Mesendoderm (in vitro differentiated cells): ENCODE results near the gene USP32.
"Not testable (repeated sequence)": the region's sequence is repeated elsewhere in the genome, so short reads cannot be mapped to it uniquely, and the experiment has no call there.

Experiments used
- DNase-seq: peaks from one replicate; pipeline ENCODE4 v3.0.0; 2013
- H2AK5ac ChIP-seq: 2 replicates; pipeline ENCODE4 v1.6.1; 2013; ENCODE audit warnings: low read length, inconsistent platforms
- H2BK120ac ChIP-seq: 2 replicates; pipeline ENCODE4 v1.6.1; 2013; ENCODE audit warnings: low read depth, mild to moderate bottlenecking, low read length, moderate library complexity, mixed read lengths
- H2BK15ac ChIP-seq: replicated peaks from 2 replicates; pipeline ENCODE4 v1.6.1; 2013; ENCODE audit warnings: low read depth, mild to moderate bottlenecking, moderate library complexity
- H2BK5ac ChIP-seq: 2 replicates; pipeline ENCODE4 v1.6.1; 2013; ENCODE audit warnings: low read length, inconsistent platforms
- H3K18ac ChIP-seq: 2 replicates; pipeline ENCODE4 v1.6.1; 2013; ENCODE audit warnings: mild to moderate bottlenecking, low read length, mixed read lengths
- H3K23ac ChIP-seq: one replicate; pipeline ENCODE4 v1.6.1; 2013; ENCODE audit warnings: low read length
- H3K27ac ChIP-seq: 2 replicates; pipeline ENCODE4 v1.5.1; 2013; ENCODE audit warnings: low read depth, mild to moderate bottlenecking, inconsistent platforms, low read length, moderate library complexity
- H3K27me3 ChIP-seq: 2 replicates; pipeline ENCODE4 v1.6.1; 2013; ENCODE audit warnings: low read length, control low read depth, mild to moderate bottlenecking, inconsistent platforms; ENCODE audit not compliant: insufficient read depth, poor library complexity
- H3K36me3 ChIP-seq: 2 replicates; pipeline ENCODE4 v1.6.1; 2013; ENCODE audit warnings: low read length, inconsistent platforms; ENCODE audit not compliant: control insufficient read depth, insufficient read depth
- H3K4ac ChIP-seq: one replicate; pipeline ENCODE4 v1.6.1; 2013; ENCODE audit warnings: low read depth, mild to moderate bottlenecking, low read length, moderate library complexity
- H3K4me1 ChIP-seq: 2 replicates; pipeline ENCODE4 v1.6.1; 2013; ENCODE audit warnings: low read depth, low read length, inconsistent platforms; ENCODE audit not compliant: control insufficient read depth
- H3K4me2 ChIP-seq: 2 replicates; pipeline ENCODE4 v1.6.1; 2013; ENCODE audit warnings: low read length
- H3K4me3 ChIP-seq: 2 replicates; pipeline ENCODE4 v1.5.1; 2013; ENCODE audit warnings: mild to moderate bottlenecking, low read length
- H3K56ac ChIP-seq: one replicate; pipeline ENCODE4 v1.6.1; 2013; ENCODE audit warnings: low read length
- H3K79me1 ChIP-seq: 2 replicates; pipeline ENCODE4 v1.6.1; 2013; ENCODE audit warnings: low read length, inconsistent platforms
- H3K79me2 ChIP-seq: 2 replicates; pipeline ENCODE4 v1.6.1; 2013; ENCODE audit warnings: mild to moderate bottlenecking, low read length; ENCODE audit not compliant: control insufficient read depth, insufficient read depth
- H3K9ac ChIP-seq: 2 replicates; pipeline ENCODE4 v1.6.1; 2013; ENCODE audit warnings: low read length, inconsistent platforms
- H4K5ac ChIP-seq: one replicate; pipeline ENCODE4 v1.6.1; 2013; ENCODE audit warnings: low read length
- H4K8ac ChIP-seq: one replicate; pipeline ENCODE4 v1.6.1; 2013; ENCODE audit warnings: low read depth, mild to moderate bottlenecking, control low read depth, low read length, moderate library complexity
- WGBS: extraction: QIAGEN DNeasy Blood & Tissue Kit; methylation state at CpG from one replicate; pipeline ENCODE4 v1.1.7; 2013; ENCODE audit warnings: low lambda C conversion rate, missing lambda C conversion rate; ENCODE audit not compliant: insufficient coverage; ENCODE audit errors: extremely low coverage; 5-methylcytosine and 5-hydroxymethylcytosine counted together

Gene USP32

DNA sequence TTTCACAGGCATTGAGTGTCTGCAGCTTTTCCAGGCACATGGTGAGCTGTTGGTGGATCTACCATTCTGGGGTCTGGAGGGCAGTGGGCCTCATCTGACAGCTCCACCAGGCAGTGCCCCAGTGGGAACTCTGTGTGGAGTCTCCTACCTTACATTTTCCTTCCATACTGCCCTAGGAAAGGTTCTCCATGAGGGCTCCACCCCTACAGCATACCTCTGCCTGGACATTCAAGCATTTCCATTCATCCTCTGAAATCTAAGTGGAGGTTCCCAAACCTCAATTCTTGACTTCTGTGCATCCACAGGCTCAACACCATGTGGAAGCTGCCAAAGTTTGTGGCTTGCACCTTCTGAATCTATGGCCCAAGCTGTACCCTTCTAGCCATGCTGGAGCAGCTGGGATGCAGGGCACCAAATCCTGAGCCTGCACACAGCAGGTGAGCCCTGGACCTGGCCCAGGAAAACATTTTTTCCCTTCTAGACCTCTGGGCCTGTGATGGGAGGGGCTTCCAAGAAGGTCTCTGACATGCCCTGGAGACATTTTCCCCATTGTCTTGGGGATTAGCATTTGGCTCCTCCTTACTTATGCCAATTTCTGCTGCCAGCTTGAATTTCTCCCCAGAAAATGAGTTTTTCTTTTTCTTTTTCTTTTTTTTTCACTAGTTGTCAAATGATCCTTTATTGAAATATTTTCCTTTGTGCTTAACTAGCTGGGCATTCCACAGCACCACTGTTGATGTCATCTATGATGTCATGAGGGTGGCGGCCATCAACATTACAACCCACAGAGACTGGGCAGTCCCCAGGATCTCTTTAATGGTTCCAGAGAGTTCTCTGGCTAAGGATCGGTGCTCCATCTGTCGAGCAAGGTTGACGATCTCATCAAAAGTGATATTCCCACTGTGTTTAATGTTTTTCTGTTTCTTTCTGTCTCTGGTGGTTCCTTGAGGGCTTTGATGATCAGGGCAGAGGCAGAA lies 41.4 kb upstream of the USP32 start:
- H2BK5ac ChIP-seq, H3K18ac ChIP-seq, H3K23ac ChIP-seq, H4K5ac ChIP-seq, H4K8ac ChIP-seq, H3K4me2 ChIP-seq, H2BK120ac ChIP-seq, H3K9ac ChIP-seq, H2BK15ac ChIP-seq, H3K56ac ChIP-seq, H3K79me2 ChIP-seq, DNase-seq, H3K36me3 ChIP-seq, H2AK5ac ChIP-seq, H3K79me1 ChIP-seq, H3K4ac ChIP-seq, H3K27ac ChIP-seq, H3K4me3 ChIP-seq, H3K4me1 ChIP-seq, H3K27me3 ChIP-seq: not testable (repeated sequence)
- no CpG with 5 or more reads among the region's 4 CpGs for WGBS

DNA sequence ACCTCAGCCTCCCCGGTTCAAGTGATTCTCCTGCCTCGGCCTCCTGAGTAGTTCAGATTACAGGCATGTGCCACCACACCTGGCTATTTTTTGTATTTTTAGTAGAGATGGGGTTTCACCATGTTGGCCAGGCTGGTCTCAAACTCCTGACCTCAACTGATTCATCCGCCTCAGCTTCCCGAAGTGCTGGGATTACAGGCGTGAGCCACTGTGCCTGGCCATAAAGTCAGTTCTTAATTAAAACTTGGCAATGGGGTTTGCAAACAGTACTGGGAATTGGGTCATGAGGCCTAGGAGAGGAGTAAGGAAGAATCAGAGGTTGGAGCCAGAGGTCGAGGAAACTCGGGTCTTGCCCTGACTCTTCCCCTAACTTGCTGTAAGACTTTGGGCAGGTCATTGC lies 38.6 kb upstream of the USP32 start:
- H3K4me1 ChIP-seq, H3K9ac ChIP-seq, H4K5ac ChIP-seq, H3K27me3 ChIP-seq, H3K4me2 ChIP-seq, H3K18ac ChIP-seq, H3K79me2 ChIP-seq, H4K8ac ChIP-seq, H3K56ac ChIP-seq, H3K23ac ChIP-seq, H3K4ac ChIP-seq, H2BK5ac ChIP-seq, H3K79me1 ChIP-seq, H2BK120ac ChIP-seq, H2BK15ac ChIP-seq, H3K4me3 ChIP-seq, H2AK5ac ChIP-seq, DNase-seq, H3K27ac ChIP-seq, H3K36me3 ChIP-seq: not testable (repeated sequence)
- WGBS = no CpG with 5 or more reads among the region's 7 CpGs

DNA sequence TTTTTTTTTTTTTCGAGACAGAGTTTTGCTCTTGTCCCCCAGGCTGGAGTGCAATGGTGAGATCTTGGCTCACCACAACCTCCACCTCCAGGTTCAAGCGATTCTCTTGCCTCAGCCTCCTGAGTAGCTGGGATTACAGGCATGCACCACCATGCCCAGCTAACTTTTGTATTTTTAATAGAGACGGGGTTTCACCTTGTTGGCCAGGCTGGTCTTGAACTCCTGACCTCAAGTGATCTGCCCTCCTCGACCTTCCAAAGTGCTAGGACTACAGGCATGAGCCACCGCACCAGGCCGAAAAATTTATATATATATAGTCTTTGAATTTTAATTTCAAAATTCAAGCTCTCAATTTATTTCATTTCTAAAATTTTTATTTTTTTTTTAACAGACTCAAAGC lies 36.6 kb upstream of the USP32 start:
- not testable (repeated sequence) for H3K4me1 ChIP-seq, H4K8ac ChIP-seq, H3K27ac ChIP-seq, DNase-seq, H3K27me3 ChIP-seq, H3K23ac ChIP-seq, H4K5ac ChIP-seq, H3K79me2 ChIP-seq, H3K18ac ChIP-seq, H3K9ac ChIP-seq, H3K4me2 ChIP-seq, H2BK120ac ChIP-seq, H3K36me3 ChIP-seq, H3K56ac ChIP-seq, H2BK15ac ChIP-seq, H2AK5ac ChIP-seq, H2BK5ac ChIP-seq, H3K4me3 ChIP-seq, H3K79me1 ChIP-seq, H3K4ac ChIP-seq
- WGBS = no CpG with 5 or more reads among the region's 6 CpGs

- H3K18ac ChIP-seq = no peak overlapping the region
- no peak overlapping the region for H2BK5ac ChIP-seq
- no peaks in the 10 kb centered on the region for H3K4me1 ChIP-seq
- H3K27me3 ChIP-seq = no peaks in the 10 kb centered on the region
- H2BK15ac ChIP-seq = no peak overlapping the region
- H3K9ac ChIP-seq = no peak overlapping the region
- no peak for DNase-seq
- no peak overlapping the region for H3K4me2 ChIP-seq
- H3K79me1 ChIP-seq = no peaks in the 10 kb centered on the region
- no peak overlapping the region for H3K56ac ChIP-seq
- no peaks in the 10 kb centered on the region for H3K36me3 ChIP-seq
- WGBS = no CpG with 5 or more reads among the region's 10 CpGs
- no peaks in the 10 kb centered on the region for H3K79me2 ChIP-seq
- no peak overlapping the region for H3K4ac ChIP-seq
- no peak overlapping the region for H4K8ac ChIP-seq
- H3K4me3 ChIP-seq = no peak overlapping the region
- H3K27ac ChIP-seq = no peak overlapping the region
- no peak overlapping the region for H4K5ac ChIP-seq
- no peak overlapping the region for H2AK5ac ChIP-seq
- H2BK120ac ChIP-seq = no peak overlapping the region
- H3K23ac ChIP-seq = no peak overlapping the region
These were observed 34.7 kb upstream of the USP32 start for GRCh38 chr17:60426596-60426995.

GRCh38 chr17:60425626-60426025 lies 33.7 kb upstream of the USP32 start:
- Histone ChIP-seq H3K23ac (no peak overlapping the region), H2BK5ac (no peak overlapping the region), H3K79me1 (no peaks in the 10 kb centered on the region), H3K36me3 (no peaks in the 10 kb centered on the region), H4K8ac (no peak overlapping the region), H3K18ac (no peak overlapping the region), H3K9ac (no peak overlapping the region), H3K4me3 (no peak overlapping the region), H2BK15ac (no peak overlapping the region), H3K4me1 (no peaks in the 10 kb centered on the region), H3K4ac (no peak overlapping the region), H2AK5ac (no peak overlapping the region), H4K5ac (no peak overlapping the region), H3K4me2 (no peak overlapping the region), H3K56ac (no peak overlapping the region), H3K27me3 (no peaks in the 10 kb centered on the region), H3K27ac (no peak overlapping the region), H2BK120ac (no peak overlapping the region), H3K79me2 (no peaks in the 10 kb centered on the region)
- WGBS = no CpG with 5 or more reads among the region's 6 CpGs
- DNase-seq = no peak

- no peak overlapping the region for H3K9ac ChIP-seq
- no peaks in the 10 kb centered on the region for H3K27me3 ChIP-seq
- no peak overlapping the region for H2AK5ac ChIP-seq
- no peaks in the 10 kb centered on the region for H3K36me3 ChIP-seq
- H3K4ac ChIP-seq = no peak overlapping the region
- no peak overlapping the region for H3K4me3 ChIP-seq
- no CpG with 5 or more reads among the region's 3 CpGs for WGBS
- H3K56ac ChIP-seq = no peak overlapping the region
- H4K8ac ChIP-seq = no peak overlapping the region
- DNase-seq = no peak
- no peak overlapping the region for H3K18ac ChIP-seq
- H2BK15ac ChIP-seq = no peak overlapping the region
- no peak overlapping the region for H4K5ac ChIP-seq
- no peak overlapping the region for H3K4me2 ChIP-seq
- no peaks in the 10 kb centered on the region for H3K4me1 ChIP-seq
- H2BK120ac ChIP-seq = no peak overlapping the region
- no peaks in the 10 kb centered on the region for H3K79me2 ChIP-seq
- H3K79me1 ChIP-seq = no peaks in the 10 kb centered on the region
- H3K27ac ChIP-seq = no peak overlapping the region
- no peak overlapping the region for H2BK5ac ChIP-seq
- H3K23ac ChIP-seq = no peak overlapping the region
These were observed 31.9 kb upstream of the USP32 start for GRCh38 chr17:60423865-60424264.
